Activated CD8-positive, alpha-beta memory T cell treated with anti-CD3 and anti-CD28 coated beads, Interleukin-2, amount 50 U/mL, for 24 hours (primary cell): ENCODE measurements around the gene COL28A1.

Experiments
- DNase-seq: peaks from one replicate; pipeline ENCODE4 v3.0.0-alpha.2; 2020; ENCODE audit errors: extremely low read depth

Gene COL28A1

DNA sequence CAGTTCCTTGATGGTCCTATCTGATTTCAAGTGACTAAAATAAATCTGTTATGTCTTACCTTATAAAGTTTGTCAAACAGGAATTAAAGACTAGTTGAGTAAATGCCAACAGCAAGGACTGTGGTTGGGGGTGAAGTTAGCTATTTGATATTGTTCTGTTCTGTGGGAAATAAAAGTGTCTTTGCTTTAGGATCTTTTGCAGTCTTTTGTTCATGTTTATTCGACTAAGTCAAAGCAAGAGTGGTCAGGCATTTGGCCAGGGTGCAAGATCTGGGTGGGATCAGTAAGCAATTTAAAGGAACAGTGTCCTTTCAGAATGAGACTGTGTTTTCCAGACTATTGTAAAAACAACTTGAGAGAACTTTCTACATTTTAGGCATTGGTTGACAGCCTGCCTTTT is at the start of gene COL28A1:
TSS of gene COL28A1 (minus strand) at position 183 of the 400 bp plus-strand sequence. CDS start 2,998 bp downstream, outside the sequence.
- DNase-seq = no peak

GRCh38 chr7:7584653-7585052 is 49.0 kb upstream of the COL28A1 start:
- DNase-seq = no peak

DNA sequence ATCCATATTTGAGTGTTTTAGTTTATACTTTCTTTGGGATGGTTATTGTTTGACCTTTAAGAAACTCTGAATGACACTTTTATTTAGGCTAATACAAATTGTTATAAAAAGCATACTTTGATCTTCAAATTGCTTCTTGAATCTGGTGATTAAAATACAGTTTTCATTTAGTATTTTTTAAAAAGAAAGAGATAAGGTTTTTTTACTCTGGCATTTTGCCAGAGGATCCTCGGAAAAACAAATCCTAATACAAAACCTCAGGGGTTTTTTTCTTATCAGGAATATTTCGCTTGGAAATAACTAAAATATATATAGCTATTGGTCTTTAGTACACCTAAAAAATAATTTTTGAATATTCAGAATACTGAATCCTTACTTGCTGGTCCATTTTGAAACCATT is 48.1 kb upstream of the COL28A1 start:
- DNase-seq = no peak

GRCh38 chr7:7582596-7582995 is 46.9 kb upstream of the COL28A1 start:
- no peak for DNase-seq

GRCh38 chr7:7581531-7582179 is 46.0 kb upstream of the COL28A1 start:
- DNase-seq = no peak

DNA sequence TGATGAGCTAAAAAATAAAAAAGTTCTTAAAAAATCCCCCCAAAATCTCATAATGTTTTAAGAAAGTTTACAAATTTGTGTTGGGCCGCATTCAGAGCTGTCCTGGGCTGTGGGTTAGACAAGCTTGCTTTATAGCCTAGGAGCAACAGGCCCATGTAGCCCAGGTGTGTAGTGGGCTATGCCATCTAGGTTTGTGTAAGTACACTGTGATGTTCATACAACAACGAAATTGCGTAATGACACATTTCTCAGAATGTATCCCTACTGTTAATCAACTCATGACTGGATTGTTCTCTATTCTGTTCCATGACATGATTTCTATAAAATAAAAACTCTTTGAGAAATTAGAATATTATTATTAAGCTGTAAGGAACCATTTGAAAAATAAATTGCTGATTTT is 44.0 kb upstream of the COL28A1 start:
- DNase-seq = no peak

DNA sequence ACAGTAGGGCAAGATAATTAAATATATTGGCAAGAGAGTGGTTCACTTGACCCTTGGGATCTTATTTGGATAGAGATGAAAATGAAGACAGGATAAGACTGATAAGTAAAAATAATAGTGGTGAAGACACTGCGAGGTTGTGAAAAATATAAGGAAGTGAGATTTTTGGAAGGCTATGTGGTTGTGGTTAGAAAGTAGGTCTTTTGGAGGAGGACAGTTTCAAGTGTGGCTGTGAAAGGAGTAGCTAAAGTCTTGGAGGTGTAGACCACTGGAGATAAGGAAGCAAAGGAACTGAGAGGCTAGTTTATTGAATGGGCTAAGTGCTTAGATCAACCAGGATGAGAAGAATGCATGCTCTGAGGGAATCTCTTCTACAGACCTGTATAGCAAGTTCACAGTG is 42.2 kb upstream of the COL28A1 start:
- no peak for DNase-seq

DNA sequence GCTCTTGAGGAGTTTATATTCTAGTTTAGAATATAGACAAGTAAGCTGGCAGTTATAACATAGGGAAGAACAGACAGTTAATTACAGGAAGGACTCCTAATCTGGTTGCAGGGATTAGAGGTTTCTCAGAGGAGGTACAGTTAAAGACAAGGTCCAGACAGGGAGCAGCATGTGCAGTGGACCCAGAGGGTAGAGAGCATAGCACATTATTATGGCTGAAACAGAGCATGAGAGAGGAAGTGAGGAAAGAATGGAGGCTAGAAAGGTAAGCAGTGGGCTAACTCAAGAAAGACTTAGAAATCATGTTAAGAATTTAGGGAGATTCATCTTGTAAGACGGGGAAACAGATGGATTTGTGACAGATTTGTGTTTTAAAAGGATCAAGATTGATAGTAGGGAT is 40.7 kb upstream of the COL28A1 start:
- no peak for DNase-seq

DNA sequence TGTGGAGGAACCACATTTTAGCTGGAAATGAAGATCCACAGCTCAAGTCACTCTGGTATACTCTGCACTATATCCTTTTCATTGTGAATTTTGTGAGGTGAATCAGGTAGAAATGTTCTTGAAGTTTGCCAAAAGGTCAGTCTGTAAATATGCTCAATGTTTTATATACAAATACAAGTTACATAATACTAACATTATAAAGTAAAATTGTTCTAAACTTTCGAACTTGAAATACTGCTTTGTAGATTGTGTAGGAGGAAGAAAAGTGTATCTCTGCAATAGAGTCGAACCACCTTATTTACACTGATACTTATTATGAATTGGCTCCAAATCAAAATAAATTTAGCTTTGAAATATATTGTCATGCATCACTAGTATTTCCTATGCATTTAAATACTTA is 38.0 kb upstream of the COL28A1 start:
- DNase-seq = no peak

- DNase-seq = no peak
Observed at GRCh38 chr7:7570584-7570983, 34.9 kb upstream of the COL28A1 start.

GRCh38 chr7:7569615-7570014 is 33.9 kb upstream of the COL28A1 start:
- DNase-seq = no peak

- no peak for DNase-seq
Observed at GRCh38 chr7:7569081-7569527, 33.4 kb upstream of the COL28A1 start.

- DNase-seq = no peak
Observed at GRCh38 chr7:7568553-7568952, 32.9 kb upstream of the COL28A1 start.

DNA sequence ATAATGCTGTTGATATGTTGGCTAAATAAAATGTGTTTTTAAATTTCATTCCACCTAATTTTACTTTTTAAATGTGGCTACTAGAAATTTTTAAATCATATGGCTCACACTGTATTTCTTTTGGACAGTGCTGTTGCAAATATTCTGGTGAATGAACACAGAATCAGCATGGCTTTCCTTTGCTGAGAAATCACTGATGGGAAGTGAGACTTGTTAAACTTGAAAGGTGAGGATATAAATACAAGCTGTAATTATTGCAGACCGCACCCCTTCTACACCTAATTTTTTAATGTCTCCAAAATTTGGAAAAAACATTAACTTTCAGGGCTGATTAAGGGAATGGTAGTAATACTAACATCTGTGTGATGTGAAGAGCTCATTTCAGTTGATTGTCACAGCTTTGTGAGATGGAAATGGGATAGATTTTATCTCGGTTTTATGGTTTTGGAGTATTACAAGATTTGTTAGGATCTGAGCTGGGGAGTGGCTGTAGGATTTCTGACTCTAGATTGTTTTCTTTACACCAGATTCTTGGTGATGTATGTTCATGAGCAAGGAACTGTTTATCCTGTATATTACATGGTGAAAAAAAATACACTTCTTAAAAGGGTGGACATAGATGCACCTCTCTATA is 32.3 kb upstream of the COL28A1 start:
- DNase-seq = no peak

- DNase-seq = peak; percentile 44
Observed at GRCh38 chr7:7566651-7567611, 31.3 kb upstream of the COL28A1 start, which contains the start of gene MIOS. TSS of gene MIOS (plus strand) at chr7:7566884. CDS start at chr7:7572476, 5,592 bp downstream.

- no peak for DNase-seq
Observed at GRCh38 chr7:7565746-7566650, 30.3 kb upstream of the COL28A1 start.

- no peak for DNase-seq
Observed at GRCh38 chr7:7565018-7565680, 29.5 kb upstream of the COL28A1 start.

- DNase-seq = no peak
Observed at GRCh38 chr7:7564323-7564780, 28.7 kb upstream of the COL28A1 start.

DNA sequence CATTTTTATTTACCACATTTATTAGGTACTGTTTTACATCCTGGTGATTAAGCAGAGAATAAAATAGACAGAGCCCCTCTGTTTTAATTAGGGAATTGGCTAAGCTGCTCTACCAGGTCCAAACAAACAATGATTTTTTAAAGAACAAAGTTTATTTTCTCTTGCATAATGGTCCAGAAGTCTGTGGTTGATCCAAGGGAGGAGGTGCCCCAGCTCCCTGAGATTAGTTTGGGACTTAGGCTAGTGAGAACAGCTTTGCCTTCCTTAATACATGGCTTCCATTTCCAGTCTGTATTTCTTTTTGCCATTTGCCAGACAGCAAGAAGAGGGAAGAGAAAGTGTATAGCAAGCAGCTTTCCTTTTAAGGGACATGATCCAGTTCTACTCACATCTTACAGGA is 28.1 kb upstream of the COL28A1 start:
- DNase-seq = no peak

DNA sequence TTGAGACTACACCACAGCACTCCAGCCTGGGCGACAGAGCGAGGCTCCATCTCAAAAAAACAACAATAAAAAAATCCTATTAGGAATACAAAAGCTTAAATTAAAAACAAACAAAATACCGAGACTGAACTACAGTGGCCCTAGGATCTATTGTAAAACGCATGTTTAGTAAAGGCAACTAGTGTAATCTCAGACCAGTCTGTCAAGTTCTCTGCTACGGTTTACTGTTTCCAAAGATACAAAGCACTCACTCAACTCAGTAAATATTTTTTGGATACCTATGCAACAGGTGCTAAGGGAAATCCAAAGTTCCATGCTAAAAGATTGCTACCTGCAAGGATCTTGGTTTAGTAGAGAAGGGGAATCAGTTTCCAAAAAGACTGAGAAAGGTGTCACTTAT is 27.6 kb upstream of the COL28A1 start:
- no peak for DNase-seq

- no peak for DNase-seq
Observed at GRCh38 chr7:7562736-7563135, 27.1 kb upstream of the COL28A1 start.
